Cortex of kidney (tissue), 1 donor: ENCODE measurements around the gene DEK.
"Not testable (repeated sequence)": the region's sequence is repeated elsewhere in the genome, so short reads cannot be mapped to it uniquely, and the experiment has no call there.

Experiments used
- DNase-seq: peaks from one replicate; lab custom pipeline; 2025; lab: John Stamatoyannopoulos, UW

The DEK gene

DNA sequence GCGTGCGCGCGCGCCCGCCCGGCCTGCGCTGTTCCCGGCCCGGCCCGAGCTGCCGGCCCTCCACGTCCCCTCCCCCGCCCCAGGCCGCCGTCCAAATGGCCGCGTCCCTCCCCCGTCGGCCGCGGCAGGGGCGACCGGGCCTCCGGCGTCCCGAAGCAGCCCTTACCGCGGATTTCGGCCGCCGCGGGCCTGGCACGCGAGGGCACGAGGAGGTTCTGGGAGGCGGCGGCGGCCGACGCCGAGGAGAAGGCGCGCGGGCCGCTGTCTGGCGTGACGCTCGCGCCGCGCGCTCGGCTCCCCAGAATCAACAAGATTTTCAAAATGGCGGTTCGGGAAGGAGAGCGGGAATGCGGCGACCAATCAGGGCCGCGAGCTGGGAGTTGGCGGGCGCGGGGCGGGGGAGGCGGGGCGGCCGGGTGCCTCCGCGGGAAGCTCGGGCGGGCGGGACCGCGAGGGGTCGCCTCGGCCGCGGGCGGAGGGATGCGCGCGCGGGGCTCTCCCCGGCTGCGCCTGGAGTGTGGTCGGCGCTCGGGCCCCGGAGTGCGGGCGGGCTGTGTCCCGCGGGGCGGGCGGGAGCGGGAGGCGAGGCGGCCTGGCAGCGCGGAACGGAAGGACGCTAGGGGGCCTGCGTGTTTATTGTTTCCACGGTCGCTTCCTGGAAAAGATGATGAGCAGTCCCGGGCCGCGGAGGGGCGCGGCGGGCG is at the start of gene DEK:
TSS of gene DEK (minus strand) at position 312 of the 704 bp plus-strand sequence. CDS start 543 bp downstream, outside the sequence.
- DNase-seq = no peak

DNA sequence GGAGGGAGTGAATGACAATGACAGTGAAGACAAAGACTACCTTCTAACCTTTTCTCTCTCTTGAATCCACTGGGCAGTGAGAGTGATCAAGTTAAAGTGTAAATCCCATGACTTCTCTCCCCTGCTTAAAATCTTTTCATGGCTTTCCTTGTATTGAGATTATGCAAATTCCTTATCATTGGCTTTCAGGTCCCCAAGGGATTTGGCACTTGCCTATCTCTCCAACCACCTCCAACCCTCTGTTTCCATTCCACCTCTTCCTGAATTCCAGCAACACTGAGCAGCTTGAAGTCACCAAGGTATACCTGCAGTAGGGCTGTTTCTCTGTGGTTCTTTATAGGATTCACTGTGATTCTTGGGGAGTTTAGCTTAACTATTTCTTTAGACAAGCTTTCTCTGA is 48.0 kb upstream of the DEK start:
- no peak for DNase-seq

- not testable (repeated sequence) for DNase-seq
These were observed 45.7 kb upstream of the DEK start for GRCh38 chr6:18310010-18310409.

DNA sequence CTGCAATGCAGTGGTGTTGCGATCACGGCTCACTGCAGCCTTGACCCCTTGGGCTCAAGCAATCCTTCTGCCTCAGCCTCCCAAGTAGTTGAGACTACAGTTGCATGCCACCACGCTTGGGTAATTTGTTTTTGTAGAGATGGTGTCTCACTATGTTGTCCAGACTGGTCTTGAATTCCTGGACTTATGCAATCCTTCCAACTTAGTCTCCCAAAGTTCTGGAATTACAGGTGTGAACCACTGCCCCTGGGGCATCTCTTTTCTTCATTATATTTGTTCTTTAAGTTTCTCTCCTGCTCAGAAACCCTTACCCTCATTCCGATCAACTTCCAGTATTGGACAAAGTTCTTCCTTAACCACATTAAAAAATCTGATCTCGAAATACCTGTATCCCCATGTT is 44.7 kb upstream of the DEK start:
- no peak for DNase-seq

DNA sequence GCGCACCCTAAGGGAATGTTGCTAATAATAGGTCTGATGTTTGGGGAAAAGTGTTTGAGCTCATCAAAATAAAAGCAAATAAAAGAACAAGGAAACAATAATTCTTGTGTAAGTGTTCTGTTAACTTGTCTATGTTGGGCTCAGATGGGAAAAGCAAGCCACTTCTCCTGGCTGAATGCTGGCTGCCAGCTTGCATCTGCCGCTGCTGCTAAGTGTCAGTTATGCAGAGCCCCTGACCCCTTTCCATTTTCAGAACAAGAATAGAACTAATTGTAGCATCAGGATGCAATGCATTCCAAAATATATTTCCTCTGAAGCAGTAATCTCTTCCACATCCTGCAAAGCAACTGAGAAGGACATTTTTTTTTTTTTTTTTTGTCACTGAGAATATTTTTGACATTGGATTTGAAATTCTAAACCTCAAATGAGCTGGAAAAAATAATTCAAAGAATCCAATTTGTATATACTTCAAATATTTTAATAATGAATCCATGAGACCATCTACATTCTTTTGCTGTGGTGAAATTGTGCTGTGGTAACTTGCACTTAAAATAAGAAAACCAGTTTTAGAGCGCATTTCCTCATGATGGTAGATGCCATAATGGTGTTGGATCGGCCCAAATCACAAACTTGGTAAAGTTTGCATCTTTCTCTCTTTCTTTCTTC is 43.9 kb upstream of the DEK start:
- DNase-seq = no peak

DNA sequence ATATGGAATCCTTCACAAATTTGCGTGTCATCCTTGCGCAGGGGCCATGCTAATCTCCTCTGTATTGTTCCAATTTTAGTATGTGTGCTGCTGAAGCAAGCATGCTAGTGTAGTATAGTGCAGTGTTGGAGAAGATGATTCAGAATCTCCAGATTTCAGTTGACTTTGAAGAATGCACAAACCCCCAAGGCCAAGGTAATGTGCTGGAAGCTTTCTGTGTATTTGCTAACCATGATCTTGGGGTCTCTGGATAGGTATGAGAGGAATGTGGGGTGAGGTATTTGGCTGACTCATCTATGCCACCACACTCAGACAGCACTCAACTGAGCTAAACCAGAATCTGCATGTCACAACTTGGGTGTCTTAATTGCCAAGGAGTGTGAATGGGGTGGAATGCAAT is 42.6 kb upstream of the DEK start:
- DNase-seq = no peak

DNA sequence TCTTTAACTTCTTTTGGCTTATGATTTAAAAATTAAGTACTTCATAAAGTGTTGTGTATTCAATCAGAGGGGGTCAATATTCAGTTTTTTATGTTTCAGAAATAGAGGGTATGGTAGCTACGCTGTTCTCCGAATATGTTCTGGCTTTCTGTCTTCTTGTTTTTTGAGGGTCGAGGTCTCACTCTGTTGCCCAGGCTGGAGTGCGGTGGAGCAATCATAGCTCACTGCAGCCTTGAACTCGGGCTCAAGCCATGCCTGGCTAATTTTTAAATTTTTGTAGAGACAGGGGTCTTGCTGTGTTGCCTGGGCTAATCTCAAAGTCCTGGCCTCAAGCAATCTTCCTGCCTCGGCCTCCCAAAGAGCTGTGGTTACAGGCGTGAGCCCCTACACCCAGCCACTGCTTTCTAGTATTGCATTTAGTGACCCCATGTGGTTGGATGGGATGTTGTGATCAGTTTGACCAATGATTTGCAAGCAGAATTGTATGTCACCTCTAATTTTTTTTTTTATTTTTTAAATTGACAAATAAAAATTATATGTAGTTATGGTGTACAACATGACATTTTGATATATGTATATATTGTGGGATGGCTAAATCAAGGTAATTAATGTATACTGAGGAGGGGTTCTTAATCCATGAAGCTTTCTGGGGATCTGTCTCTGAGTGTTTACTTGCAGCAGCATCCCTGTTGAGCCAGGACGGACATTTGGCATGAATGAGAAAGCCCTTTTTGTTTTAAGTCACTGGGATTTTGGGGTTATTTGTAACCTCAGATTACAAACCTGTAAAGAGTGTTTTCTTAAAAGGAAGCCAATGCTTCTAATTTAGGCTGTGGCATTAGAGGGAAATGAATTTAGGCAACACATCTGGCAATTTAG is 38.5 kb upstream of the DEK start:
- no peak for DNase-seq

DNA sequence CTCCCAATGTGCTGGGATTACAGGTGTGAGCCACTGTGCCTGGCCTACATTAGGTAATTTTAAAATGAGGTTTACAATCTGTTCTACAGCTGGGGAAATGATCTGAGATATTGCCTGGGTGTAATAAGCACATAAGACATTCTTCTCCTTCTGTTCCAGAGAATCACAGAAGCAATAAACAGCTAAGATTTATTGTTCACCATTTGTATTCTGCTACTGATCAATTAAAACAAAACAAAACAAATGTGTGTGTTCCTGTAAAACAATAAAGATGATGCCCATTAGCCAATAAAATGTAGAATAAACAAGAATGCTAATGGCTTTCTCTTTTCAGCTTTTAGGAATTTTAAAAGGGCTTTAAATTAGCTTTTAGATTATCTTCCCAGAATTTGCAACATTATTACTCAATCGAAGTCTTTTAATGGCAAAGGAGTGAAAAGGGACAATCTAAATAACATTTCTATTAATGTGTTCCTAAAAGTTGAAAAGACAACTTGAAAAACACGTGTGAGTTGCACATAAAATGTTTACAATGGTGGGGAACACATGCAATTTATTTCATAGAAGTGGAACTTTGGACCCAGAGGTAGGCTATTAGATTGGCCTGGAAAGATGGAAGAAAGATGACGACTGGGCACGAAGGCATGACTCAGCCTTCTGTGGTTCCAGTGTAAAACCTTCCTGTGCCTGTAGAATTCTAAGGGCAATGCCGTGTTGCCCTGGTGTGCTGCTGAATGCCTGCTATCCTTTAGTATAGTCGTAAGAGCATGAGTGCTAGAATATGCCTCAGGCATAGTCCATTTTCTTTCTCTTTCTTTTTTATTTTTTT is 29.0 kb upstream of the DEK start:
- DNase-seq = no peak

DNA sequence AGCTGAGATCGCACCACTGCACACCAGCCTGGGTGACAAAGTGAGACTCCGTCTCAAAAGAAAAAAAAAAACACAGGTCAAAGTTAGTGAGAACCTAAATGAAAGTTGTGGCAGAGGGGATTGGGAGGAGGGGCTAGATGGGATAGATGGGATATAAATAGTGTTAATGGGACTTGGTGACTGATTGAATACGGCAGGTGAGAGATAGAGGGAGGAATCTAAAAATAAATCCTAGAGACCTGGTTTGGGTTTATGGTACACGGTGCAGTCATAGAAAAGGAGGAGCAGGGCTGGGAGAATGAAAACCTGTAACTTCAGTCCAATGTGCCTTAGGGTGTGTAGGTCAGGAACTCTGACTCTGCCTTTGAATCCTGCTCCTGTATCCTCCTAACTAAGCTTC is 25.0 kb upstream of the DEK start:
- no peak for DNase-seq

DNA sequence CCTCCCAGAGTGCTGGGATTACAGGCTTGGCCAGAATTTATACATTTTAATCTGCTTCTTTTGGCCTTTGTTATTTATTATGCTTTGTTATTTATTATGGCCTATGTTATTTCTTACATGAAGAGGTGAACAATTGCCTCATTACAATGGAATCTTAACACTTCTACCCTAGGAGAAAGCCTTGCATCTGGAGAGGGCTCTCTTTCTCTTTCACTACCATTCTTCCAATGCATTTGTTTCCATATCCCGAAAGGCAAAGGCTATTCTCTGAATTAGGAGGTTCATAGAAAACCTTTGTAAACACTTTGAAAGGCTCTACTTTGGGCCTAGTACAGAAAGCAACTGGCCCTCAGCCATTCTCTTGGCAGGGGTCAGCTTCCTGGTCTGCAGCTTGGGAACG is 19.9 kb upstream of the DEK start:
- DNase-seq = no peak

DNA sequence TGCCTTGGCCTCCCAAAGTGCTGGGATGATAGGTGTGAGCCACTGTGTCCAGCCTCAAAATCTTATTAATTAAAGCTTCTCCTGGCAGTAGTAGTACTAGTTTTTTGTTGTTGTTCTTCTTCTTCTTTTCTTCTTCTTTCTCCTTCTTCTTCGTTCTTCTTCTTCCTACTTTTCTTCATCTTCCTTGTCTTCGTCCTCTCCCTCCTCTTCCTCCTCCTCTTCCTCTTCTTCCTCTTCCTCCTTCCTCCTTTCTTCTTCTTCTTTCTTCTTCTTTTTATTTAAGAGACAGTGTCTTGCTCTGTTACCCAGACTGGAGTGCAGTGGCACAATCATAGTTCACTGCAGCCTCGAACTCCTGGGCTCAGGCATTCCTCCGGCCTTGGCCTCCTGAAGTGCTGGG is 17.2 kb upstream of the DEK start:
- no peak for DNase-seq

- no peak for DNase-seq
These were observed 15.8 kb upstream of the DEK start for GRCh38 chr6:18280084-18280483.

DNA sequence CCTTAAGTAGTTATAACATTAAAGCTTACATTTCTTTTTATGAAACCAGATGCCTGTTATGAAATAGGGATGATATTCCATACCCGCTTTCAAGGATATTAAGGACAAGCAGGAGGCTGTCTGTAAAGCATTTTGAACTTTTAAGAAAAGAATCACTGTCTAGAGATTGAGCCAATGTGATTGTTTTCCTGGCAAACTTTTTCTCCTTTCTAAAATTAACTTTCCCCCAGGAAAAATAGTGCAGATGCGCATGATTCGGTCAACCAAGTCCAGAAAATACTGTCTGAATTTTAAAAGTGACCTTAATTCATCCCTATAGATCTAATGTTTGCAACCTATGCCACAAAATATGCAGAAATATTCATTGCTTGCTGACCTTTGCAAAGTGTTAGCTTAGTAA is 15.1 kb upstream of the DEK start:
- DNase-seq = no peak

- no peak for DNase-seq
These were observed 13.1 kb upstream of the DEK start for GRCh38 chr6:18277237-18278006.

DNA sequence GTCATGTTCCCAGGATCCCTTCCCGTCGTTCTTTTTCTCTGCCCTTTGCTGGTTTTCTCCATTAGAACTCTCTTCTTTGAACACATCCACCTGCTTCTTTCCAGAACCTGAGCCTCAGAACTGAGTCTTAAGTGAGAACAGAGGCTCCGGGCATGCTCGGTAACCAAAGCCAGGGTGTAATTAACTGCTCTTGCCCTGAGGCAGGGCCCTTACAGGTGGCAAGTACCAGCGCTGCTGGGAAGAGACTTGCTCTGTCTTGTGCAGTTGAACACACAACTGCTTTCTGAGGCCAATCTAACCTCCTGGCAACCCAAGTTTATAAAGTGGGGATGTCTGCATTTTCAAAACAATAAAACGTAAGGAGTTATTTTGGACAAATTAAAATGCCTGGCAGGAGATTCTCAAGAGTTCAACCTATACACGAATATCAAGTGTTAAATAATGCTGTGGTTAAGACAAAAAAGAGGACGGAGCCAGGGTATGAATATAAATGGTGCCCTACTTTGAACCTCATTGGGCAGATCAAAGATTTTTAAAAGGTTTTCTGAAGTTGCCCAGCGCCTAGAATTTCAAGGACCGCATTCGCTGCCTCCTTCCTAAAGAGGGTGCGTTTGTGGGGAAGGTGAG is 12.4 kb upstream of the DEK start:
- DNase-seq = no peak

DNA sequence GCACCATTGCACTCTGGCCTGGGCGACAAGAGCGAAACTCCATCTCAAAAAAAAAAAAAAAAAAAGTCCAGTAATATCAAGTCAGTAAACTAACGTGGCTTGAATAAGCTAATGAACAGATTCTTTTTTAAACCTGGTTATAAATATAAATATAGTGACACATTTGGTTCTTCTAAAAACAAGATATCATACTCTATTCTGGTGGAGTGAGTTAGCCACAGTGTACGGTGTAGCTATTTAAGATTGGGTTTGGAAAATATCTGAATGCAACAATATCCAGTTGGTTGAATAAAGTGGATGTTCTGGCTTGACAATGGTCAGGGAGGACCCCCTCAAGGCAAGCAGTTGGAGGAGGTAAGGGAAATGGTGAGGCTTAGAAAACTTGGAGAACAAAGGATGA is 5.9 kb upstream of the DEK start:
- DNase-seq = no peak

DNA sequence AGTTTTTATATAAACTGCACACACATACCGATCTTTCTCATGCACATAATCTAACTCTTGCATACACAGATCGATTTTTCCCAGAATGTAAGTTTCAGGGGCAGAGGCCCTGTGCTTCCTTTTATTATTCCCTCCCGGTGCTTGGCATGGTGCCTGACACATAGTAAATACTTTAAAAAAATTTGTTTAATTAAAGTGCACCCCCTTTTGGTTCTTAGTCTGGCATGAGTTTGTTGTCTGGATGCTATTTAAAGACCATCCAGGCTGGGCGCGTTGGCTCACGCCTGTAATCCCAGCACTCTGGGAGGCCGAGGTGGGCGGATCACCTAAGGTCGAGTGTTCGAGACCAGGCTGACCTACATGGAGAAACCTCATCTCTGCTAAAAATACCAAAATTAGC is 5.4 kb upstream of the DEK start:
- no peak for DNase-seq

- DNase-seq = no peak
These were observed 4.9 kb upstream of the DEK start for GRCh38 chr6:18269253-18269652.

GRCh38 chr6:18268066-18268465 is 3.7 kb upstream of the DEK start:
- no peak for DNase-seq

GRCh38 chr6:18266523-18266912 is 2.2 kb upstream of the DEK start:
- no peak for DNase-seq
